ENCODE measurements around the gene PDCD1. TPM values are rescaled to one million over a fixed set of nuclear protein-coding genes. Genes with fewer than 3 reads are reported as not detected.
"Not testable (repeated sequence)": the region's sequence is repeated elsewhere in the genome, so short reads cannot be mapped to it uniquely, and the experiment has no call there.

Gene PDCD1
- total RNA-seq, 1 donor from 2014 or later: 0.57 TPM

- no peak for DNase-seq (ENCODE audit: low spot score)
Measured at GRCh38 chr2:241835611-241836010, 23.1 kb downstream of the PDCD1 start.

- DNase-seq (ENCODE audit: low spot score): peak; percentile 35
Measured at GRCh38 chr2:241834527-241835210, 24.0 kb downstream of the PDCD1 start.

GRCh38 chr2:241833756-241834526 is 24.8 kb downstream of the PDCD1 start:
- DNase-seq (ENCODE audit: low spot score): peak; percentile 42

GRCh38 chr2:241833101-241833663 is 25.5 kb downstream of the PDCD1 start:
- DNase-seq (ENCODE audit: low spot score): peak; percentile 58

- no peak for DNase-seq (ENCODE audit: low spot score)
Measured at GRCh38 chr2:241827394-241827793, 31.3 kb downstream of the PDCD1 start.

GRCh38 chr2:241823531-241824437 is 34.9 kb downstream of the PDCD1 start:
- peak; percentile 32 for DNase-seq (ENCODE audit: low spot score)

- DNase-seq (ENCODE audit: low spot score): no peak
Measured at GRCh38 chr2:241822264-241822623, 36.5 kb downstream of the PDCD1 start.

- peak; percentile 40 for DNase-seq (ENCODE audit: low spot score)
Measured at GRCh38 chr2:241821460-241822263, 37.0 kb downstream of the PDCD1 start.

- peak; percentile 36 for DNase-seq (ENCODE audit: low spot score)
Measured at GRCh38 chr2:241820625-241821384, 37.9 kb downstream of the PDCD1 start.

GRCh38 chr2:241819947-241820624 is 38.6 kb downstream of the PDCD1 start:
- DNase-seq (ENCODE audit: low spot score): peak; percentile 29

GRCh38 chr2:241818943-241819270 is 39.8 kb downstream of the PDCD1 start:
- DNase-seq (ENCODE audit: low spot score): peak; percentile 31

GRCh38 chr2:241818229-241818942 is 40.3 kb downstream of the PDCD1 start:
- peak; percentile 37 for DNase-seq (ENCODE audit: low spot score)

GRCh38 chr2:241817821-241818215 is 40.9 kb downstream of the PDCD1 start:
- not testable (repeated sequence) for DNase-seq (ENCODE audit: low spot score)

- peak; percentile 41 for DNase-seq (ENCODE audit: low spot score)
Measured at GRCh38 chr2:241817126-241817820, 41.4 kb downstream of the PDCD1 start.

GRCh38 chr2:241816431-241817121 is 42.1 kb downstream of the PDCD1 start:
- DNase-seq (ENCODE audit: low spot score): peak; percentile 41

GRCh38 chr2:241815477-241816430 is 42.9 kb downstream of the PDCD1 start:
- peak; percentile 39 for DNase-seq (ENCODE audit: low spot score)

Data from ureter (tissue), 1 donor.